SK-N-SH (cell line): ENCODE results near the gene HHAT. TPM values are rescaled to one million over a fixed set of nuclear protein-coding genes. Genes with fewer than 3 reads are reported as not detected.

ENCODE experiments used
- CTCF ChIA-PET: fragments of 300-600, 350-600 bp; formaldehyde crosslinking; extraction: SDS; loops from one replicate; lab custom pipeline; 2021; lab: Yijun Ruan, JAX
- POLR2A ChIA-PET: fragments of 350-600 bp; sonication (Branson Sonifier 250); formaldehyde crosslinking; extraction: SDS; loops from one replicate; lab custom pipeline; 2020; ENCODE audit warnings: antibody characterized with exemption, inconsistent platforms; lab: Yijun Ruan, JAX
- DNase-seq: peaks from one replicate; pipeline ENCODE4 v3.0.0; 2012
- H2AFZ ChIP-seq: fragments of 200-600 bp; sonication (generic); 2 replicates; pipeline ENCODE4 v1.8.1; 2016; ENCODE audit warnings: antibody characterized with exemption, mild to moderate bottlenecking, low read depth
- H3F3A ChIP-seq: fragments of 200-600 bp; sonication (generic); replicated peaks from 2 replicates; pipeline ENCODE3; 2016; ENCODE audit warnings: antibody characterized with exemption, mild to moderate bottlenecking; ENCODE audit not compliant: insufficient read depth
- H3K27ac ChIP-seq, 2 experiments: fragments of 200-500 bp in 1 of 2; fragments of 200-600 bp in 1 of 2; sonication (Bioruptor generic) in 1 of 2; sonication (generic), shearing (Covaris generic) in 1 of 2; 2 replicates each; pipeline versions ENCODE4 v1.5.1 to v1.6.1; 2014 to 2016; ENCODE audit warnings: low read depth in 2 of 2, inconsistent platforms in 1 of 2, low read length in 1 of 2, mild to moderate bottlenecking in 1 of 2, mixed read lengths in 1 of 2
- H3K27me3 ChIP-seq: fragments of 200-600 bp; sonication (generic), shearing (Covaris generic); 2 replicates; pipeline ENCODE4 v1.6.1; 2016; ENCODE audit warnings: mixed run types; ENCODE audit not compliant: insufficient read depth
- H3K36me3 ChIP-seq, 2 experiments: fragments of 200-500 bp in 1 of 2; fragments of 200-600 bp in 1 of 2; sonication (Bioruptor generic) in 1 of 2; sonication (generic) in 1 of 2; replicated peaks in 1 of 2; 2 replicates each; pipeline versions ENCODE3 to v1.5.1; 2014 to 2016; ENCODE audit warnings: low read length in 1 of 2, mild to moderate bottlenecking in 1 of 2; ENCODE audit not compliant: insufficient read depth in 2 of 2, control insufficient read depth in 1 of 2
- H3K4me1 ChIP-seq, 2 experiments: fragments of 200-500 bp in 1 of 2; fragments of 200-600 bp in 1 of 2; sonication (Bioruptor generic) in 1 of 2; sonication (generic), shearing (Covaris generic) in 1 of 2; 2 replicates each; pipeline versions ENCODE4 v1.5.1 to v1.6.1; 2014 to 2016; ENCODE audit warnings: low read depth in 1 of 2, low read length in 1 of 2, mixed run types in 1 of 2; ENCODE audit not compliant: insufficient read depth in 2 of 2, control insufficient read depth in 1 of 2
- H3K4me2 ChIP-seq: fragments of 200-600 bp; sonication (generic), shearing (Covaris generic); 2 replicates; pipeline ENCODE4 v1.6.1; 2017; ENCODE audit warnings: mixed run types
- H3K4me3 ChIP-seq, 2 experiments: fragments of 200-500 bp in 1 of 2; fragments of 200-600 bp in 1 of 2; sonication (Bioruptor generic) in 1 of 2; sonication (generic), shearing (Covaris generic) in 1 of 2; 2 replicates each; pipeline versions ENCODE4 v1.5.1 to v1.8.1; 2014 to 2016; ENCODE audit warnings: low read depth in 2 of 2, inconsistent platforms in 1 of 2, low read length in 1 of 2, mild to moderate bottlenecking in 1 of 2, mixed read lengths in 1 of 2, moderate library complexity in 1 of 2
- H3K79me2 ChIP-seq: fragments of 200-600 bp; sonication (generic); 2 replicates; pipeline ENCODE4 v1.8.1; 2017; ENCODE audit warnings: mild to moderate bottlenecking; ENCODE audit not compliant: insufficient read depth
- H3K9ac ChIP-seq: fragments of 200-600 bp; sonication (generic); 2 replicates; pipeline ENCODE4 v1.6.1; 2017; ENCODE audit warnings: mixed run types
- H3K9me2 ChIP-seq: fragments of 200-600 bp; sonication (generic); 2 replicates; pipeline ENCODE4 v1.6.1; 2017; ENCODE audit warnings: mixed run types
- H3K9me3 ChIP-seq: fragments of 200-600 bp; sonication (generic); 2 replicates; pipeline ENCODE4 v1.6.1; 2017; ENCODE audit warnings: mixed run types, mild to moderate bottlenecking, moderate library complexity
- H4K20me1 ChIP-seq: fragments of 200-600 bp; sonication (generic); 2 replicates; pipeline ENCODE4 v1.6.1; 2017; ENCODE audit warnings: mild to moderate bottlenecking, mixed run types; ENCODE audit not compliant: insufficient read depth
- CHD2 ChIP-seq: fragments of 150-350 bp; IDR thresholded peaks from 2 replicates; pipeline ENCODE4 v1.6.1; 2018; ENCODE audit warnings: low read length; ENCODE audit not compliant: partially characterized antibody
- ELF1 ChIP-seq: IDR thresholded peaks from 2 replicates; pipeline ENCODE4 v1.4.0; 2012
- EP300 ChIP-seq, 2 experiments: IDR thresholded peaks; 2 replicates each; pipeline versions ENCODE4 v1.4.0 to v1.6.1; 2012; ENCODE audit warnings: borderline replicate concordance in 1 of 2, low read depth in 1 of 2, low read length in 1 of 2
- EZH2phosphoT487 ChIP-seq: fragments of 200-600 bp; sonication (generic); IDR thresholded peaks from 2 replicates; pipeline ENCODE4 v1.6.1; 2017; ENCODE audit warnings: low read depth, mixed run types, mild to moderate bottlenecking, antibody characterized with exemption, moderate library complexity, borderline replicate concordance
- FOSL2 ChIP-seq: IDR thresholded peaks from 2 replicates; pipeline ENCODE4 v1.4.0; 2012; ENCODE audit warnings: low read depth, mild to moderate bottlenecking, moderate library complexity, borderline replicate concordance
- FOXJ3 ChIP-seq: sonication (generic); formaldehyde crosslinking; IDR thresholded peaks from 2 replicates; pipeline ENCODE4 v1.5.1; 2020; ENCODE audit warnings: mild to moderate bottlenecking, missing genetic modification reagents
- FOXM1 ChIP-seq: IDR thresholded peaks from 2 replicates; pipeline ENCODE4 v1.4.0; 2012; ENCODE audit warnings: low read depth, mild to moderate bottlenecking
- GABPA ChIP-seq: IDR thresholded peaks from 2 replicates; pipeline ENCODE4 v1.4.0; 2012; ENCODE audit warnings: low read depth, mild to moderate bottlenecking
- IRF3 ChIP-seq: fragments of 150-350 bp; IDR thresholded peaks from 2 replicates; pipeline ENCODE4 v1.6.1; 2016; ENCODE audit warnings: mild to moderate bottlenecking, low read depth, low read length
- JUND ChIP-seq: IDR thresholded peaks from 2 replicates; pipeline ENCODE4 v1.4.0; 2012
- MAX ChIP-seq: IDR thresholded peaks from 2 replicates; pipeline ENCODE4 v1.4.0; 2012; ENCODE audit warnings: low read depth
- MEF2A ChIP-seq: IDR thresholded peaks from 2 replicates; pipeline ENCODE4 v1.4.0; 2012; ENCODE audit warnings: low read depth, borderline replicate concordance
- NFIC ChIP-seq: IDR thresholded peaks from 2 replicates; pipeline ENCODE4 v1.4.0; 2012; ENCODE audit warnings: borderline replicate concordance
- NRF1 ChIP-seq: IDR thresholded peaks from 2 replicates; pipeline ENCODE4 v1.6.1; 2012; ENCODE audit warnings: low read depth, mild to moderate bottlenecking, low read length
- PBX3 ChIP-seq: IDR thresholded peaks from 2 replicates; pipeline ENCODE4; 2012
- POLR2AphosphoS5 ChIP-seq: IDR thresholded peaks from 2 replicates; pipeline ENCODE4 v1.6.1; 2012; ENCODE audit warnings: low read depth, low read length
- REST ChIP-seq: IDR thresholded peaks from 2 replicates; pipeline ENCODE4 v1.6.1; 2012; ENCODE audit warnings: mild to moderate bottlenecking, low read depth, low read length, moderate library complexity
- RFX5 ChIP-seq: IDR thresholded peaks from 2 replicates; pipeline ENCODE4 v1.6.1; 2012; ENCODE audit warnings: mild to moderate bottlenecking, improper control_type of control experiment, low read length
- RXRA ChIP-seq: IDR thresholded peaks from 2 replicates; pipeline ENCODE4 v1.4.0; 2012; ENCODE audit warnings: low read depth, mild to moderate bottlenecking, borderline replicate concordance
- SIN3A ChIP-seq: IDR thresholded peaks from 2 replicates; pipeline ENCODE4 v1.6.1; 2012; ENCODE audit warnings: low read depth, mild to moderate bottlenecking, low read length, moderate library complexity, borderline replicate concordance
- SMC3 ChIP-seq: IDR thresholded peaks from 2 replicates; pipeline ENCODE4 v1.6.1; 2012; ENCODE audit warnings: low read depth, low read length, improper control_type of control experiment
- TAF1 ChIP-seq: IDR thresholded peaks from 2 replicates; pipeline ENCODE4 v1.6.1; 2012; ENCODE audit warnings: low read depth, mild to moderate bottlenecking, low read length, moderate library complexity, borderline replicate concordance
- USF2 ChIP-seq: fragments of 150-350 bp; IDR thresholded peaks from 2 replicates; pipeline ENCODE4 v1.6.1; 2017; ENCODE audit warnings: antibody characterized with exemption, low read length, low read depth, borderline replicate concordance
- YY1 ChIP-seq: IDR thresholded peaks from 2 replicates; pipeline ENCODE4 v1.4.0; 2012; ENCODE audit warnings: low read depth, mild to moderate bottlenecking
- ZBTB33 ChIP-seq: IDR thresholded peaks from 2 replicates; pipeline ENCODE4 v1.4.0; 2012; ENCODE audit warnings: low read depth, borderline replicate concordance
- WGBS: methylation state at CpG from one replicate; pipeline ENCODE4 v1.1.6; 2017; ENCODE audit warnings: low lambda C conversion rate; 5-methylcytosine and 5-hydroxymethylcytosine counted together
- polyA plus RNA-seq, 3 experiments: library from polyadenylated mRNA; depleted of rRNA; stranded (reverse); fragments of >200 nt; gene quantifications; 2 replicates each; pipeline ENCODE4 v1.2.3, GENCODE V29; 2012

Gene HHAT
- polyA plus RNA-seq, 1 of the 3 experiments (the other 2 are of a cell fraction): 8.1 TPM

GRCh38 chr1:210291786-210292230, 36.9 kb upstream of the HHAT start:
- peak; percentile 83 for DNase-seq
- peak overlapping the region; percentile 54 for H3K9ac ChIP-seq
- TF ChIP-seq CHD2 (peak; percentile 88), SMC3 (no peak), USF2 (no peak), TAF1 (no peak), NRF1 (no peak), ELF1 (no peak), FOXM1 (0 out of 2 replicates have a peak, but pooled peaks have one; percentile 55), FOXJ3 (CRISPR knock-in tag) (peak; percentile 75), RFX5 (no peak), MAX (peak; percentile 20; the same call in 1 of the 2 replicates), EZH2phosphoT487 (no peak), IRF3 (no peak), YY1 (no peak), RXRA (no peak), MEF2A (peak; percentile 91; the same call in 1 of the 2 replicates), SIN3A (no peak), REST (no peak), ZBTB33 (no peak), GABPA (no peak), POLR2AphosphoS5 (peak; percentile 94), FOSL2 (no peak; the same call in 1 of the 2 replicates), PBX3 (peak; percentile 84), NFIC (peak; percentile 62), EP300 (IDR thresholded peaks at IDR 0.05; ENCODE audit: borderline replicate concordance in 1 of 2, low read depth in 1 of 2, low read length in 1 of 2) (peak; percentile 76 to 91; a peak in 3 of 4 replicates), JUND (peak; percentile 32; the same call in 1 of the 2 replicates)

More at GRCh38 chr1:210291786-210292230, 36.9 kb upstream of the HHAT start:
- CTCF ChIA-PET: interaction anchor here (0.6 to 4.6 kb wide), 17 partner anchors 10 to 518 kb away, joined by 3 to 29 read pairs (median 6); partner anchors contain the start of gene SERTAD4
- Histone ChIP-seq H3K4me3 (peak overlapping the region; percentile 45 to 55), H3K4me1 (peaks cover 23 to 43% of the 10 kb centered on the region in 2 experiments), H3K4me2 (peak overlapping the region; percentile 86), H3F3A (peaks cover 9% of the 10 kb centered on the region), H2AFZ (peak overlapping the region; percentile 78; the same call in 1 of the 2 replicates), H3K27me3 (no peaks in the 10 kb centered on the region), H3K27ac (peak overlapping the region; percentile 55 to 98; a peak in 3 of 4 replicates), H3K9me2 (no peaks in the 10 kb centered on the region), H4K20me1 (no peaks in the 10 kb centered on the region), H3K9me3 (no peaks in the 10 kb centered on the region), H3K79me2 (no peaks in the 10 kb centered on the region), H3K36me3 (no peaks in the 10 kb centered on the region)
- 2% methylated on average over 9 of the region's 9 CpGs for WGBS
- POLR2A ChIA-PET: interaction anchor here (0.8 to 4.5 kb wide), 11 partner anchors 10 to 82 kb away, joined by 3 to 29 read pairs (median 4); partner anchors contain the start of genes HHAT and SERTAD4
